ENCODE results near the gene AFAP1L2.
"Not testable (repeated sequence)": the region's sequence is repeated elsewhere in the genome, so short reads cannot be mapped to it uniquely, and the experiment has no call there.

Gene AFAP1L2

DNA sequence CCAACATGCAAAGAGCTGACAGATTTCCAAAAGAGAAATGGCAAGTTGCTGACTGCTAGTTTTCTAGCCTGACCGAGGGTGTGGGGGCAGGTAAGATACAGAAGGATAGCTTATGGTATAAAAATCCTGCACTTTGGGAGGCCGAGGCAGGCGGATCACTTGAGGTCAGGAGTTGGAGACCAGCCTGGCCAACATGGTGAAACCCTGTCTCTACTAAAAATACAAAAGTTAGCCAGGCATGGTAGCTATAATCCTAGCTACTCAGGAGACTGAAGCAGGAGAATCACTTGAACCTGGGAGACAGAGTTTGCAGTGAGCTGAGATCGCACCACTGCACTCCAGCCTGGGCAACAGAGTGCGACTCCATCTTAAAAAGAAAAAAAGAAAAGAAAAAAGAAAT, 70.9 kb downstream of the AFAP1L2 start:
- ATAC-seq = not testable (repeated sequence)

DNA sequence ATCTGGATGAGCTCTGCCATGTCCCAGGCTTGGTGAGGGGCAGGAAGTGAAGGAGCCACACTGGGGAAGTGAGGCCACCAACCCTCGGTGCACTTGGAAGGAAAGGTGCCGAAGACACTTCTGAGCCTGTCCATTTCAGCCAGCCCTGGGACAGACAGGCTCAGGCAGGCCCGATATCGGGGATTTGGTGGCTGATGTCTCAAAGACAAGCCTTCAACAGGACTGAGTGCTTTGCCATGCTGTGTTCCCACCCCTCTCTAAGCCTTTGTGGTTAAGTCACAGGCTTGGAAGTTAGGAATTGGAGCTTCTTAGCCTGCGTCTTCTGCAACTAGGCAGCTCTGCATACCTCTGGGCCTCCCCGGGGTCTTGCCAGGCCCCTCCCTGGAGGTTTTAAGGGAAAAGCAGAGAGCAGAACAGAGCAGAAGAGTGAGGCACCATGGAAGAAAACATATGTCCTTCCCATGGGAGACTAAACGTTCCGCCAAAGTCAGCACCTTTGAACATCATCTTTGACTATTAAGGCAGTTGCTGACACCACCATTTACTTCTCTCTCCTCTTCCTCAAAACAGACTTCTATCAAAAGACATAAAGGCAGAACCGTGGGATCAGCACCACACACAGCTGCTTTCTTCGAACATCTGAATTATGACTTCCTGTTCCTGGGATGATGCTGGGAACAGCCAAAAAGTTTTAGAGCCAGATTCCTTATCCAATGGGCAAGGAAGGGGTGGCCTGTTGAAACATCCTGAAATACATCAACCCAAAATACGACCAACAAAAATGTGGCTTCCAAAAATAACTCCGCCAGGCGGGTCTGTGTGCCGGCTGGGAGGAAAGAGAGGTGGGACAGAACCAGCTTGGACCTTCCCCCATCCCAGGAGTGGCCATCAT, 71.8 kb downstream of the AFAP1L2 start:
- no peak for ATAC-seq
- TF ChIP-seq CSDC2 (CRISPR knock-in tag; IDR thresholded peaks at IDR 0.05) (no peak), PPARA (CRISPR knock-in tag; IDR thresholded peaks at IDR 0.05; ENCODE audit: borderline replicate concordance) (no peak), ISL1 (CRISPR knock-in tag; IDR thresholded peaks at IDR 0.05) (no peak)
- TF ChIP-seq, protein P1, sequence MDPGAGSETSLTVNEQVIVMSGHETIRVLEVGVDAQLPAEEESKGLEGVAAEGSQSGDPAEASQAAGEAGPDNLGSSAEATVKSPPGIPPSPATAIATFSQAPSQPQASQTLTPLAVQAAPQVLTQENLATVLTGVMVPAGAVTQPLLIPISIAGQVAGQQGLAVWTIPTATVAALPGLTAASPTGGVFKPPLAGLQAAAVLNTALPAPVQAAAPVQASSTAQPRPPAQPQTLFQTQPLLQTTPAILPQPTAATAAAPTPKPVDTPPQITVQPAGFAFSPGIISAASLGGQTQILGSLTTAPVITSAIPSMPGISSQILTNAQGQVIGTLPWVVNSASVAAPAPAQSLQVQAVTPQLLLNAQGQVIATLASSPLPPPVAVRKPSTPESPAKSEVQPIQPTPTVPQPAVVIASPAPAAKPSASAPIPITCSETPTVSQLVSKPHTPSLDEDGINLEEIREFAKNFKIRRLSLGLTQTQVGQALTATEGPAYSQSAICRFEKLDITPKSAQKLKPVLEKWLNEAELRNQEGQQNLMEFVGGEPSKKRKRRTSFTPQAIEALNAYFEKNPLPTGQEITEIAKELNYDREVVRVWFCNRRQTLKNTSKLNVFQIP (CRISPR knock-in tag; IDR thresholded peaks at IDR 0.05; ENCODE audit: borderline replicate concordance, low read depth) = no peak
- TF ChIP-seq, protein P2, sequence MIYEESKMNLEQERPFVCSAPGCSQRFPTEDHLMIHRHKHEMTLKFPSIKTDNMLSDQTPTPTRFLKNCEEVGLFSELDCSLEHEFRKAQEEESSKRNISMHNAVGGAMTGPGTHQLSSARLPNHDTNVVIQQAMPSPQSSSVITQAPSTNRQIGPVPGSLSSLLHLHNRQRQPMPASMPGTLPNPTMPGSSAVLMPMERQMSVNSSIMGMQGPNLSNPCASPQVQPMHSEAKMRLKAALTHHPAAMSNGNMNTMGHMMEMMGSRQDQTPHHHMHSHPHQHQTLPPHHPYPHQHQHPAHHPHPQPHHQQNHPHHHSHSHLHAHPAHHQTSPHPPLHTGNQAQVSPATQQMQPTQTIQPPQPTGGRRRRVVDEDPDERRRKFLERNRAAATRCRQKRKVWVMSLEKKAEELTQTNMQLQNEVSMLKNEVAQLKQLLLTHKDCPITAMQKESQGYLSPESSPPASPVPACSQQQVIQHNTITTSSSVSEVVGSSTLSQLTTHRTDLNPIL (CRISPR knock-in tag; IDR thresholded peaks at IDR 0.05; ENCODE audit: low read depth) = no peak

DNA sequence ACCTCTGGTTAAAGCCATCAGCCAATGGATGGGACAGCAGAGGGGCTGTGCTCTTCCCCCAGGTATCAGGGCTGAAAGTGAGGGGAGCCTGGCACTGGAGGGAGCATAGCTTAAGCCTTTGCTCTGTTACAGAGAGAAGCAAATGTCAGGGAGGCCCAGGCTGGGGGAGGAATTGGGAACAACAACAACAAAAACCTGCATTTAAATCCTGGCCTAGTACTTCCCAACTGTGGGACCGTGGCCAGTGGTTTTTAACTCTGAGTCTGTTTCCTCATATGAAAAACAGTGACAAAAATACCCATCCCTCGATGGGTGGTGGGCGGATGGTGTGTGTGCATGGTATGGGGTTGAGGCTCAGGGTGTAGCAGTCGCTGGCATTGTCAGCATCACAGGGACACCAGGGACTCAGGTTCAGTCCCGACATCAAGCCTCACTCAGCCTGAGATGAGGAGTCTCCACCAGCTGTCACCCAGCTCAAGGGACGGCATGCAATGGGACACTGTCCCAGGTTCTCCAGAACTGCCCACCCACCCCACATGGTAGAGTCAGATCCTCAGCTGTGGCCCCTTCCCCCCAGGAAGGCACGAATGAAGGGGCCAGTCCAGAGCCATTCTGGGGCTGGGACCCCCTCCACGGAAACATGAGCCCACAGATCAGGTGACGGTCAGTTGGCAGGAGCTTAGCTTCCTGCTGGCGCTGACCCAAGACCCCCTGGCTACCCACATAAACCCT, 74.5 kb downstream of the AFAP1L2 start:
- ATAC-seq = no peak
- no peak for TF ChIP-seq OSR1 (CRISPR knock-in tag; IDR thresholded peaks at IDR 0.05)

DNA sequence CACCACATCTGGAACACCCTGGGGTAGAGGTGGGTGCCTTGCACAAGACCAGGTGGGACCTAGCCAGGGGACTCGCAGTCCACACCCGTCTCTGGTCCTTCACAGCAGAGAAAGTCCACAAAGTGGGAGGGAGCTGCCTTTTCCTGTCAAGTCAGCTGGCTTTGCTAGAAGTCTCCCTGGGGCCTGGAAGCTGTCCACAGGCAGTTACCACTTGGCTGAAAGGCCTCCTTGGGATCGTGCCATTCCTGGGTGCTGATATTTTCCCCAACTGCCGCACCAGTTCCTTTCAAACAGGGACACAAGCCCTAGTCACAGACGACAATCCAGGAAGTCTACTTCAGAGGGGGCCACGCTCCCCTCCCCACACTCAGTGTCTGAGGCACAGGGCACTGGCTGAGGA, 75.4 kb downstream of the AFAP1L2 start:
- no peak for ATAC-seq
- TF ChIP-seq CSDC2 (CRISPR knock-in tag; IDR thresholded peaks at IDR 0.05) = no peak

DNA sequence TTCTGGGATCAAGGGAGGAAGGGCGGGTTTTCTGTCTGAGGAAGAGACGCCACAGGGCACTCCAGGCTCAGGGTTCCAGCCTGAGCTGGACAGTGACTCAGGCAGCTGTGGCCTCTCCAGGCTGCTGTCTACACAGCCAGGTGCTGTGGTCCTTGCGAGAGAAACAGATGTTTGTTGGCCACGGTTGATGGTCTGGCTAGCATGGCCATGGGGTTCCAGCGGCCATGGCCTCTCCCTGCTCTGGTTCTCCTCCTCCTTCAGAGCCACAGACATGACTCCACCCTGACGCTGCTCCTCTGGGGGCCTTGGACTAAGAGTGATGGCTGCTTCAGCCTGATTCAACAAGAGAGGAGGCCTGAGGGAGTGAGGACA, 75.9 kb downstream of the AFAP1L2 start:
- TF ChIP-seq TCF4 (CRISPR knock-in tag; IDR thresholded peaks at IDR 0.05; ENCODE audit: borderline replicate concordance) = no peak
- TF ChIP-seq ZC3H10 (CRISPR knock-in tag; IDR thresholded peaks at IDR 0.05) = no peak
- no peak for TF ChIP-seq CSDC2 (CRISPR knock-in tag; IDR thresholded peaks at IDR 0.05)
- no peak for TF ChIP-seq SNAI2 (CRISPR knock-in tag; IDR thresholded peaks at IDR 0.05)
- no peak for TF ChIP-seq ZFP30 (CRISPR knock-in tag; IDR thresholded peaks at IDR 0.05)
- TF ChIP-seq, protein P2 (CRISPR knock-in tag; IDR thresholded peaks at IDR 0.05; ENCODE audit: low read depth) = no peak
- TF ChIP-seq BACH2 (CRISPR knock-in tag; IDR thresholded peaks at IDR 0.05; ENCODE audit: borderline replicate concordance) = no peak
- TF ChIP-seq ZNF8 (CRISPR knock-in tag; IDR thresholded peaks at IDR 0.05) = no peak
- TF ChIP-seq, protein P3, sequence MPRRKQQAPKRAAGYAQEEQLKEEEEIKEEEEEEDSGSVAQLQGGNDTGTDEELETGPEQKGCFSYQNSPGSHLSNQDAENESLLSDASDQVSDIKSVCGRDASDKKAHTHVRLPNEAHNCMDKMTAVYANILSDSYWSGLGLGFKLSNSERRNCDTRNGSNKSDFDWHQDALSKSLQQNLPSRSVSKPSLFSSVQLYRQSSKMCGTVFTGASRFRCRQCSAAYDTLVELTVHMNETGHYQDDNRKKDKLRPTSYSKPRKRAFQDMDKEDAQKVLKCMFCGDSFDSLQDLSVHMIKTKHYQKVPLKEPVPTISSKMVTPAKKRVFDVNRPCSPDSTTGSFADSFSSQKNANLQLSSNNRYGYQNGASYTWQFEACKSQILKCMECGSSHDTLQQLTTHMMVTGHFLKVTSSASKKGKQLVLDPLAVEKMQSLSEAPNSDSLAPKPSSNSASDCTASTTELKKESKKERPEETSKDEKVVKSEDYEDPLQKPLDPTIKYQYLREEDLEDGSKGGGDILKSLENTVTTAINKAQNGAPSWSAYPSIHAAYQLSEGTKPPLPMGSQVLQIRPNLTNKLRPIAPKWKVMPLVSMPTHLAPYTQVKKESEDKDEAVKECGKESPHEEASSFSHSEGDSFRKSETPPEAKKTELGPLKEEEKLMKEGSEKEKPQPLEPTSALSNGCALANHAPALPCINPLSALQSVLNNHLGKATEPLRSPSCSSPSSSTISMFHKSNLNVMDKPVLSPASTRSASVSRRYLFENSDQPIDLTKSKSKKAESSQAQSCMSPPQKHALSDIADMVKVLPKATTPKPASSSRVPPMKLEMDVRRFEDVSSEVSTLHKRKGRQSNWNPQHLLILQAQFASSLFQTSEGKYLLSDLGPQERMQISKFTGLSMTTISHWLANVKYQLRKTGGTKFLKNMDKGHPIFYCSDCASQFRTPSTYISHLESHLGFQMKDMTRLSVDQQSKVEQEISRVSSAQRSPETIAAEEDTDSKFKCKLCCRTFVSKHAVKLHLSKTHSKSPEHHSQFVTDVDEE (CRISPR knock-in tag; IDR thresholded peaks at IDR 0.05) = no peak
- no peak for TF ChIP-seq ISL1 (CRISPR knock-in tag; IDR thresholded peaks at IDR 0.05)
- TF ChIP-seq RARB (CRISPR knock-in tag; IDR thresholded peaks at IDR 0.05) = no peak
- TF ChIP-seq ZFP3 (CRISPR knock-in tag; IDR thresholded peaks at IDR 0.05) = no peak
- TF ChIP-seq, protein P4, sequence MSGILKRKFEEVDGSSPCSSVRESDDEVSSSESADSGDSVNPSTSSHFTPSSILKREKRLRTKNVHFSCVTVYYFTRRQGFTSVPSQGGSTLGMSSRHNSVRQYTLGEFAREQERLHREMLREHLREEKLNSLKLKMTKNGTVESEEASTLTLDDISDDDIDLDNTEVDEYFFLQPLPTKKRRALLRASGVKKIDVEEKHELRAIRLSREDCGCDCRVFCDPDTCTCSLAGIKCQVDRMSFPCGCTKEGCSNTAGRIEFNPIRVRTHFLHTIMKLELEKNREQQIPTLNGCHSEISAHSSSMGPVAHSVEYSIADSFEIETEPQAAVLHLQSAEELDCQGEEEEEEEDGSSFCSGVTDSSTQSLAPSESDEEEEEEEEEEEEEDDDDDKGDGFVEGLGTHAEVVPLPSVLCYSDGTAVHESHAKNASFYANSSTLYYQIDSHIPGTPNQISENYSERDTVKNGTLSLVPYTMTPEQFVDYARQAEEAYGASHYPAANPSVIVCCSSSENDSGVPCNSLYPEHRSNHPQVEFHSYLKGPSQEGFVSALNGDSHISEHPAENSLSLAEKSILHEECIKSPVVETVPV (CRISPR knock-in tag; IDR thresholded peaks at IDR 0.05) = no peak
- TF ChIP-seq GLIS3 (CRISPR knock-in tag; IDR thresholded peaks at IDR 0.05) = no peak
- TF ChIP-seq ZNF70 (CRISPR knock-in tag; IDR thresholded peaks at IDR 0.05) = no peak
- no peak for TF ChIP-seq ZNF565 (CRISPR knock-in tag; conservative IDR thresholded peaks at IDR 0.05; ENCODE audit: low read depth)
- TF ChIP-seq, protein P5, sequence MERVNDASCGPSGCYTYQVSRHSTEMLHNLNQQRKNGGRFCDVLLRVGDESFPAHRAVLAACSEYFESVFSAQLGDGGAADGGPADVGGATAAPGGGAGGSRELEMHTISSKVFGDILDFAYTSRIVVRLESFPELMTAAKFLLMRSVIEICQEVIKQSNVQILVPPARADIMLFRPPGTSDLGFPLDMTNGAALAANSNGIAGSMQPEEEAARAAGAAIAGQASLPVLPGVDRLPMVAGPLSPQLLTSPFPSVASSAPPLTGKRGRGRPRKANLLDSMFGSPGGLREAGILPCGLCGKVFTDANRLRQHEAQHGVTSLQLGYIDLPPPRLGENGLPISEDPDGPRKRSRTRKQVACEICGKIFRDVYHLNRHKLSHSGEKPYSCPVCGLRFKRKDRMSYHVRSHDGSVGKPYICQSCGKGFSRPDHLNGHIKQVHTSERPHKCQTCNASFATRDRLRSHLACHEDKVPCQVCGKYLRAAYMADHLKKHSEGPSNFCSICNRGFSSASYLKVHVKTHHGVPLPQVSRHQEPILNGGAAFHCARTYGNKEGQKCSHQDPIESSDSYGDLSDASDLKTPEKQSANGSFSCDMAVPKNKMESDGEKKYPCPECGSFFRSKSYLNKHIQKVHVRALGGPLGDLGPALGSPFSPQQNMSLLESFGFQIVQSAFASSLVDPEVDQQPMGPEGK (CRISPR knock-in tag; IDR thresholded peaks at IDR 0.05; ENCODE audit: borderline replicate concordance) = no peak
- TF ChIP-seq, protein P1 (CRISPR knock-in tag; IDR thresholded peaks at IDR 0.05; ENCODE audit: borderline replicate concordance, low read depth) = no peak
- no peak for ATAC-seq
